GM19328 (cell line): ENCODE measurements around the gene FAM83F.
A peak's percentile ranks its signal among the peaks of the same experiment; 100 is the strongest.
"Not testable (repeated sequence)": the region's sequence is repeated elsewhere in the genome, so short reads cannot be mapped to it uniquely, and the experiment has no call there.

Experiments
- ATAC-seq: cut with Tn5 transposase; IDR thresholded peaks from one replicate; pipeline ENCODE4 v1.9.1; 2021; ENCODE audit warnings: mild to moderate bottlenecking, moderate library complexity; ENCODE audit not compliant: unreplicated experiment

FAM83F gene

DNA sequence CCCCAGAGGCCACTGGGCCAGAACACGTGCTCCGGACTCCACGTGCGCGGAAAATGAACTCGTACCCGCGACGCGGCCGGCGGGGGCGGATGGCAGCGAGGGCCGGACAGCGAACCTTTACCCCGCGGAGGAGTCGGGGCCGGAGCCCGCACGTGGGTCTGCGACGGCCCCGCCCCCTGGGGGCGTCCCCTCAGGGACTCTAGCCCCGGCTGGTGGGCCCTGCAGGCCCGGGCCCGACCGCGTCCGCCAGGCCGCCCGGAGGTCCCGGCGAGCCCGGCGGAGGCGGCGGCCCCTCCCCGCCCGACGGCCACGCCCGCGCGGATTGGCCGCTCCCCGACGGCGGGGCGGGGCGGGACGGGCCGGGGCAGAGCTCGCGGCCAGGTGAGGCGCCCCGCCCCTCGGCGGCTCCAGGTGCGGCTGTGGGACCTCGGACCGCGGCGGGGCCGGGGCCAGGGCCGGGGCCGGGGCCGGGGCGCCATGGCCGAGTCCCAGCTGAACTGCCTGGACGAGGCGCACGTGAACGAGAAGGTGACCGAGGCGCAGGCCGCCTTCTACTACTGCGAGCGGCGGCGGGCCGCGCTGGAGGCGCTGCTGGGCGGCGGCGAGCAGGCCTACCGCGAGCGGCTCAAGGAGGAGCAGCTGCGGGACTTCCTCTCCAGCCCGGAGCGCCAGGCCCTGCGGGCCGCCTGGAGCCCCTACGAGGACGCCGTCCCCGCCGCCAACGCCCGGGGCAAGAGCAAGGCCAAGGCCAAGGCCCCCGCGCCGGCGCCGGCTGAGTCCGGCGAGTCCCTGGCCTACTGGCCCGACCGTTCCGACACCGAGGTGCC, at the start of gene FAM83F:
TSS of gene FAM83F (plus strand) at position 389 of the 827 bp plus-strand sequence. CDS start at position 478, 89 bp downstream.
- no peak for ATAC-seq

DNA sequence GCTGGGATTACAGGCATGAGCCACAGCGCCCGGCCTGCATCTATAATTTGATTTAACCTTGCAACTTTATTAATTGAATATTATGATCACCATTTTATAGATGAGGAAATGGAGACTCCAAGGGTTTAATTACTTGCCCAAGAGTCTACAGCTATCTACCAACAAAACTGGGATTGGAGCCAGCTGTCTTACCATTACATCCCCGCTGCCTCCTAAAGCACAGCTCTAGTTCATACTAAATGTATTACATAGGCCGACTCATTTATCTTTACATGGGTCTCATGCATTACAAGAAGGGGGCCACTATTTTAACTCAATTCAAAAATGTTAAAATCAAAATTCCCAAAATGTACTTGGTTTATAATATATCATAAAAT, 48.6 kb upstream of the FAM83F start:
- ATAC-seq, result no peak

DNA sequence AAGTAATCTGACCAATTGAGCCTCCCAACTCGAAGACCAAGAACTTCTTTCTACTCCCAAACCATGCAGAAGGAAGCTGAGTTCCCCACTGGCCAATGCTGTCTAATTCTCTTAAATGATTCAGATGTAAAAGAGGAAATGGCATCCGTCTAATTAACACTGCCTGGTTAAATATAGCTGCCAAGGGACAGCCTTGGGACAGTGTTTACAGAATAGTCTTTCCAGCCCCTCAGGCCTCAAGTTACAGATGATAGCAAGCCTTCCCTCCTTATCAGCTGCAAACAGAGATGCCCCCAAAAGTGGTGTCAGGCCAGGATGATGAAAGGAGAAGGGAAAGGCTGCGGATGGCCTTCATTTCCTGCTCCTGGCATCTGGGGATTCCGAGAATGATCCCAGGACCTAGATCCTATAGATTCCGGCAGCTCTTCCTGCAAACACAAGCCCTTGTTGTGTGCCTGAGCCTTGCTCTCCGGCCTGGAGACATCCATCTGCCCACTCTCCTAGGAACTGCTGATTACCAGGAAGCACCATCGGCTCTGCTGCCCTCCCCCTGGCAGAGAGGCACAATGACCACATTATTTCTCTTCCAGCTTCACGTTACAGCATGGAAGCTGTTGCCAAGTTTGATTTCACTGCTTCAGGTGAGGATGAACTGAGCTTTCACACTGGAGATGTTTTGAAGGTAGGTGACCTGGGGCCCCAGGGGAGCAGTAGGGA, 48.1 kb upstream of the FAM83F start:
- ATAC-seq, result no peak

DNA sequence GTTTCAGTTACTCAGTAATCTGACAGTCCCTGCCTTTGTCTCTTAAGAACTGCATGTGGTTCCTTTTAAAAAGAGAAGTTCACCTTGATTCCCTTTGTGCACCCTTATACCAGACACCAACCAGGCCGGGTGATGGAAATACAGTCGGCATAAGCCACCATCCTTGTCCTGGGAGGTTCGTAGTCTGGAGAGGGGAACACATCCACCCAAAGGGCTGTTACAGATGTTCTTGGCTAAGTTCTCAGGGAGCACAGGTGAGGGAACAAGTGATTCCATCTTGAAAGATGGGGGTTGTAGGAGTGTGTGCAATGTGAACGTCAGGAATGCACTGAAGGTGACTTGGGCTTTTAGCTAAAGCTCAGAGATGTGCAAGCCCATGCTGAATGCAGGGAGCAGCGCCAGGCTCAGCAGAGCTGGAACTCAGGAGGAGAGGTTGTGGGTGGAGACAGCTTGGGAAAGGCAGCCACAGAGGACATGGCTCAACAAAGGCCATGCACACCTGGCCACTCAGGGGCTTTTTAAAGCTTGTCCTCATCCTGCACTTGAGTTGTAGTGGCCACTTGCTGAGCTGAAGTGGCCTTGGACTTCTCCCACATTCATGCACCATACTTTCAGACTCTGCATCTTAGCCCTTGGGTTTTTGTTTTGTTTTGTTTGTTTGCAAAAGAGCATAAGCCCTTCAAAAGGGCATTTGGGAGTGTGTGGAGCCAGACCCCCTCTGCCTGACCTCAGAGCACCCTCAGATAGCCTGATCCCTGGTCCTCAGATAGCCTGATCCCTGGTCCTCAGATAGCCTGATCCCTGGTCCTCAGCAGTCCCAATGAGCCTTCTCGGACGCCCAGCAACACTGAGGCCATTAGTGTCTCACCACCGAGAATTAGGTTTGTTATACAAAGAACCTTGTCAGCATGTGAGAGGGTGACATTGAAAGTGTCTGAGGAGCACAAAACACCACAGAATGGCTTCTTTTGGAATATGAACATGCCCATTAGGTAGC, 47.2 kb upstream of the FAM83F start:
- ATAC-seq, result no peak

DNA sequence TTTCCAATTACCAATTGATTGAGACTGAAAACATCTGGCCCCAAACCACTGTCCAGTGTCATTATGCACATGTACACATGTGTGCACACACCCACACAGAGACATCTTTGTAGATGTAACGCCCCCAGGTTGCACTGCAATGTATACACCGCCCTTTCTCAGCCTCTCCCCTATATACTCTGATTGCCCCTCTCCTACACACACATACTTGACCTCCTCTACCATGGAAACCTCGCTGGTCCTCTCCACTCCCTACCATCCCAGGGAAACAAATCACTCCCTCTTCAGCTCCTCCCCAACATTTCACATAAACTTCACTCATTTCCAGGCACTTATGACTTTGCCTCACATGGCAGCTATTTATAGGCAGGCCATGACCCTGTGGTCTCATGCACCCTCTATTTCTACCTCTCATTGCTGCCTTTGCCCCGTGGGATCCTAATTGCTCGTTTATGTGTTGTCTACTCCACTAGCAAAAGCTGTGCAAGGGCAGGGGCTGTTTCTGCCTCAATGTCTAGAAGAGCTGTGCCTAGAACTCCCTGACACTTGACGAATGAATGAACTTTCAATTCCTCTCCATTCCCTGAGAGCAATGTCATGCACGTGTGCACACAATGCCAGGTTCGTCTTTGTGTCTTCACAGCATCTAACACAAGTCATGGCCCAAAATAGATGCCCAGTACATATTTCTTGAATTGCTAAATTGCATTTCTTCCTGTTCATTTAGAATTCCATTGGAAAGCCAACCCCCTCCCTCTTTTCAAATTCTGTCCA, 44.6 kb upstream of the FAM83F start:
- ATAC-seq, result no peak

DNA sequence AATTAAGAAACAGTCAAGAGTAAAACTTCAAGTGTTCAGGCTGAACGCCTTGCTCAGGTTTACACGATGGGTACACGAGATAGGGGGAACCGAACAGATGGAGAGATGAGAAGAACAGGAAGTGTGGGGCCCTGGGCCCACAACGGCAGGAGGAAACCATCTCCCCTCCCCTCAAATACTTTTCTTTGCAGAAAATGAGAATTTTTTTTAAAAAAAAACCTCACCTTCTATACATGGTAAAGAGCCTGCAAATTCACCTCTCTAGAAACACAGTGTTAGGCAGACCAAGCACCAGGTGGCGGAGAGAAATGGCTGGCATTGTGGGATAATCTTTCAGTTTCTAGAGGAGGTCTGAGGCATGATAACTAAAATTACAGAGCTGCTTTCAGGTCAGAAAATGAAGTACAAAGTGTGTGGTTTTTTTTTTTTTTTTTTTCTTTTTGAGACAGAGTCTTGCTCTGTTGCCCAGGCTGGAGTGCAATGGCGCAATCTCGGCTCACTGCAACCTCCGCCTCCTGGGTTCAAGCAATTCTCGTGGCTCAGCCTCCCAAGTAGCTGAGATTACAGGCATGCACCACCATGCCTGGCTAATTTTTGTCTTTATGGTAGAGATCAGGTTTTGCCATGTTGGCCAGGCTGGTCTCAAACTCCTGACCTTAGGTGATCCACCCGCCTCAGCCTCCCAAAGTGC, 43.0 kb upstream of the FAM83F start:
- not testable (repeated sequence) for ATAC-seq

DNA sequence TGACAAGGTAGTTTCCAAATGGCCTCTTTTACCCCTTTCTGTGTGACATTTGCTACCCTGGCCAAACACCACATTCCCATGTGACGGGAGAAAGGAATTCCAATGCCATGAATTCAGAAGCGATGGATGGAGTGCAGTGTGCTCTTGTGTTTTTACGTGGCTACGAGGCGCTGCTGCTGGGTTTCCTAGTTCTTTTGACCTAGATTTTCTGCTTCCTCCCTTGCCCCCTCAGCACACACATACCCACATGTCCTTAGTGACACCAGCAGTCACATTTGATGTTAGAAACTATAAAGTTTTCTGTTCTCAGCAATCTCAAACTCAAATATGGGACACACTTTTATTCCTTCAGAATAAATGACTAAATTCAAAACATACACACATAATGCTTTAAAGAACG, 42.4 kb upstream of the FAM83F start:
- ATAC-seq, result no peak

DNA sequence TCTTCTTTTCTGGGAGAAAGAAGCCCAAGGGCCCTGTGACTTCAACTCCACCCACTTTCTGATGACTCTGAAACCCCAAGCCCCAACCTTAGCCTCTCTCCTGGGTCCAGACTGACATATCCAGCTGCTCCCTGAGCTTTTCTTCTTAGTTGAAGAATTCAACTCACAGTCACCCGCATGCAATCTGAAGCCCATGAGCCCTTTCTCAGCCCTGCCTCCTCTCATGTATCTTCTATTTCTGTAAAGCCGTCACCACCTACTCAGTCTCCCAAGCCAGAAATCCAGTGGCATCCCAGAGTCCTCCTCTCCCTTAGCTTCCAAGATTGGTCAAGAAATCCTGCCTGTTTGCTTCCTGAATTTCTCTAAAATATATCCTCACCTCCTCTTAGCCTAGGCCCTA, 41.7 kb upstream of the FAM83F start:
- no peak for ATAC-seq

DNA sequence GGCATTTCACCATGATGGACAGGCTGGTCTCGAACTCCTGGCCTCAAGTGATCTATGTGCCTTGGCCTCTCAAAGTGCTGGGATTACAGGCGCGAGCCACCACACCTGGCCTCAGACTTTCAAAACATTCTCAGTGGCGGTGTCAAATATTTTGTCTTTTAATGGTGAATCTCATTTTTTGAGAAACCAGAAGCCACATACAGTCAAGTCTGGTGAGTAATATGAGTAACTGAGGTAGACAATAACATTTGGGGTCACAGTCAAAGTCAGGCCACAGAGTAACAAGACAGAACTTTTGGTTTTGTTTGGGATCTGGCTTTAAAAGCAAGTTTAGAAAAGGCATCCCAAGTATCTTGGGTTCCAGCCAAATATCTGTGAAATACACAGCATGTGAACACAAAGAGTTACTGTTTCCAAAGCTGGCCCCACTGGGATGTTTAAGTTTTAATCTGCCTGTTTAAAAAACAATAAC, 40.1 kb upstream of the FAM83F start:
- ATAC-seq, result no peak

DNA sequence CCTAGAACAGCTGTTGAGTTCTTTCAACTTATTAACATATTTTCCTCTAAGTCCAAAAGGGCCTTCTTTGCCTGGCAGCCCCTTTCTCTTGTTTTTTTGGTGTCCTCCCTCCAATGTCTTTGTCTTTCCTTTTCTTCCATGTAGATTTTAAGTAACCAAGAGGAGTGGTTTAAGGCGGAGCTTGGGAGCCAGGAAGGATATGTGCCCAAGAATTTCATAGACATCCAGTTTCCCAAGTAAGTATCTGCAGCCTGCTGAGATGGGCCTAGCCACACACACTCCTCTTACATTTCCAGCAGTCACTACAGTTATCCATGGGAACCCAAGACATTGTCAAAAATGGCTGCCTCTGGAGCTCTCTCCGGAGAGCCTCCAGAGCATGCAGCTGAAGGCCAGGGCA, 39.1 kb upstream of the FAM83F start:
- ATAC-seq, result no peak

DNA sequence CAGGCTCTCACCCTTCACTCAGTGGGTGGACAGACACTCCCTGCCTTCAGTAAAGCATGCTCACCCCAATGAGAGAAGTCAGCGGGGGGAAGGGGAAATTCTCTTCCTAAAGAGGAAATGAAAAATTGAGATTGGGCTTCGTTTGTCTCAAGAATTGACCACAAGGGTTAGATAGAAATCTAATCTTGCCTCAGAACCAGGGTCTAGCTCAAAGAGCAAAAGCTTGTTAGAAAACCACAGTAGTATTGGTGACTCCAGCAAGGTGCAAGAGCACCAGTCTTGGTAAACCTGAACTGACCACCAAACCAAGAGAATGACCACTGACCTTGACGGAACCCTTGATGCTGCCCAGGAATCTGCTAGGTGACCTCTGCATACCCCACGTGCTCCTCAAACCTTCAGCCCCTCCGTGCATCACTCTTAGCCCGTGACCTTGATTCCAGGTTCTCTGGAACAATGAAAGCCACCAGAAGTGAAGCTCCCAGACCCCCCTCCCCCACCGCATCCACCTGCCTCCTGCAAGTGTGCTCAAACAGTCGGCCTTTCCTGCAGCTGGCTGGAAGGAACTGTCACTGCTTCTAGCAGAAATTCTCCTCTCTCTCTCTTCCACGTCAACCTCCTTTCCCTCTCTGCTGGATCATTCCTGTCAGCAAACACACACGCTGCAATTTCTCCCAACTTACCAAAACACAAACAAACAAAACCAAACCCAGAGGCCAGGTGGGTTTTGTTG, 37.7 kb upstream of the FAM83F start:
- ATAC-seq, result no peak

DNA sequence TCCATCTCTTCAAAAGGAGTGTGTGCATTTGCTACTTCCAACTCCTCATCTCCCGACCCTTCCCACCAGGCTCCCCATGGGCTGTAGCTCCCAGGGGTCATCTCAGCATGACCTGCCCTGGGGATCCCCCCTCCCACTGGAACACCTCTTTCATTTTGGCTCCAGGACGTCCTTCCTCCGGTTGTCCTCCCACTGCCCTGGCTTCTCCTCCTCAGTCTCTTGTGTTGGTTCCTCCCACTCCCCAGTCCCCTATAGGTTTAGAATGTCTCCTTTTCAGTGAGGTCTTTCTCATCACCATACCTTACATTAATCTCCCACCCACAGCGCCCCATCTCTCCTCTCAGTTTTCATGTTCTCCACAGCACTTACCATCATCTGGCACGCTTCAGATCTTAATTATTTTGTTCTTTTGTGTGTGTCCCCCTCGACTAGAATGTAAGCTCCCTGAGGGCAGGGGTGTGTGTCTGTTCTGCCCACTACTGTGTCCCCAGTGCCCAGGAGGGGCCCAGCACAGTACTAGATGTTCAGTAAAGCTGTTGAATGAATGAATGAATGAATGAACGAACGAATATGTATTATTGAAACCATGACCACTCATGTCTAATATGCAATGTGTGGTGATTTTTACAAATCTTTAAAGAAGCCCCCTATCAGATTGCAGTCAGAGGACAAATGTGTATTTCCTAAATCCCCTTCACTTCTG, 36.6 kb upstream of the FAM83F start:
- no peak for ATAC-seq

DNA sequence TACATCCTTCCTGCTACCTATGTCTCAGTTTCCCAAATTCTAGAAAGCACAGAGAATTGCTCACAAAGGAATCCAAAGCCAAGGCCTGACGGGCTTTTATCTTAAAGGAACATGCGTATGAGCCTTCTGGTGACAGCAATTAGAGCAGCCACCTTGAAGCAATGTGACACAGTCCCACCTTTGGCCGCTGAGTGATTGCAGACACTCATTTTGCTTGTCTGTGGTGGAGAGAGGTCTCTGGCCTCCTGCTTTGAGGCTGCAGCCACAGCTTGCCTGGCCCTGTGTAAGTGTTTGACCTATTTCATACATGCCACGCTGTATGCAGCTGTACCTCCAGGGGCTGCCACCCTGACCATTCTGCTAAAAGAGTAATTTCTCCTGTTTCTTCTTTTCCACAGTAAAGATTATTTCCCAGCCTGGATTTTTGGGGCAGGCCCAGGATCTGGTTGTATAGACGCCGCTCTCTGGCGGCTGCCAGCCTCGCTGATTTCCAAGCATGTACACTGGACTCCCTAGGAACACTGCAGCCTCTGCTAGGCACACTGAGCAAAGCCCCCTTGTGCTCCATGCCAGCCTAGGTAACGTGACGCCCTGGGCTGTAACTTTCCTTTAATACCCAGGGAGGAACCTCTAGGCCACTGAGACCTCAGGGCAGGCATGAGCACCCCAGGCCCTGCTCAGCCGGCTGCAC, 35.7 kb upstream of the FAM83F start:
- no peak for ATAC-seq

DNA sequence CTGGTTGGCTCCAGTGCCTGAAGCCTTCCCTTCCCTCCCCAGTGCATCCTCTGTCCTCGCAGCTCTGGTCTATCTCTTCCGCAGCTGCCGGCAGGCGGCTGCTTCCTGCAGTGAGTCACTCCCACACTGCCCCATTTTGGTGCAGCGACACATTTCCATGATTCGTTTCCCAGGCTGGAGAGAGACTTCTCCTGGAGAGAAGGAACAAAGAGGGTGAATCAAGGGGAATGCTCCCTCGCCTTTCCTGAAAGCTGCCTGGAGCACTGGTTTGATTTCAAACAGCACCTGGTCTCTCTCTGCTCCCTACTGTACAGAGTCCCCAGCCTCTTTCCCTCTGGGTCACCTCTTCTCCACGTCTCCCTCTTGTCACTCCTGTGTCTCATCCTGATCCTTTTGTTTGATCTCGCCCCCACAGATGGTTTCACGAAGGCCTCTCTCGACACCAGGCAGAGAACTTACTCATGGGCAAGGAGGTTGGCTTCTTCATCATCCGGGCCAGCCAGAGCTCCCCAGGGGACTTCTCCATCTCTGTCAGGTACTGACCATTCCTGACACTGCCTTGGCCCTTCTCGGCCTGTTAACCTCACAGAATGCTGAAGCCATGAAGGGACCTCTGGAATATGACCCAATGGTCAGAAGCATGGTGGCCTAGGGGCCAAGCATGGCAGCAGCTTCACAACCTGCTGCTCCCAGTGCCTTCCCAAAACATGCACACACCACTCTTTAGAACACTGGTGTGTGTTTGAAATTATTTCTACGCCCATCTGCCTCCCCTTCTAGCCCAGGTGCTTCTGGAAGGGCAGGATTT, 34.9 kb upstream of the FAM83F start, which contains the start of gene TMA7B:
TSS of gene TMA7B (plus strand) at position 758 of the 808 bp plus-strand sequence. CDS start 3,978 bp downstream, outside the sequence.
- ATAC-seq, result no peak

DNA sequence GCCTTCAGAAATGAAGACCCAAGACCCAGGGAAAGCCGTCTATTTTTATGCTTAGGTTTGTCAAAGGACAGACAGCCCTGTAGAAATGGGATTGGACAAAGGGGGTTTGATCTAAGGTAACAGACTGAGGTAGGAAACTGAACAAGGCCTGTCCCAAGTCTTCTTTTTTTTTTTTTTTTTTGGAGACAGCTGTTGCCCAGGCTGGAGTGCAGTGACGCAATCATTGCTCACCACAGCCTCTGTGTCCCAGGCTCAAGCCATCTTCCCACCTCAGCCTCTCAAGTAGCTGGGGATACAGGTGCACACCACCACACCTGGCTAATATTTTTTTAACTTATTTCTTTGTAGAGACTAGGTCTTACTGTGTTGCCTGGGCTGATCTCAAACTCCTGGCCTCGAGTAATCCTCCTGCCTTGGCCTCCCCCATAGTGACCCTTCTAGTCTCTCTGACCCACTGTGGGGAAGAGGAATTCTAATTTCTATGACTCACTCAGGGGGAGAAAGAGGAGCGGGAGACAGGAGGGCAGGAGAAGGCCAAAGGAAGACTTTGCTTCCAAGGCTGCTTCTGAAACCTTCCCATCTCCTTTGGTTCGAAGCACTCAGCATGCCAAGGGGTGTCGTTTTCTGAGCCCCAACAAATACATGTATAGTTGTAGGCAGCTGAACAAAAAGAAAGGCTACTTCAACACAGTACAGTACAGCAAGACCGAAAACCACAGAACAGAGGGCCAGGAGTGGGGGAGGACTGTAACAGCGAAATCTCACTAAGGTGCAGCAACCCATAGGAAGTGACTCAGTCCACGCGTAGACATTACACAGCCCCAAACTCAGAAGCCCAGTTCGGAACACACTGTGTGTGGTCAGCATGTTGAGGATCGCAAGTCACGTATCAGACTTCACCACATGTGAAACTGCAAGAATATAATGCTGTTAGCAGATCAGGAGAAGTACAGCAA, 33.7 kb upstream of the FAM83F start:
- peak; percentile 63 for ATAC-seq

DNA sequence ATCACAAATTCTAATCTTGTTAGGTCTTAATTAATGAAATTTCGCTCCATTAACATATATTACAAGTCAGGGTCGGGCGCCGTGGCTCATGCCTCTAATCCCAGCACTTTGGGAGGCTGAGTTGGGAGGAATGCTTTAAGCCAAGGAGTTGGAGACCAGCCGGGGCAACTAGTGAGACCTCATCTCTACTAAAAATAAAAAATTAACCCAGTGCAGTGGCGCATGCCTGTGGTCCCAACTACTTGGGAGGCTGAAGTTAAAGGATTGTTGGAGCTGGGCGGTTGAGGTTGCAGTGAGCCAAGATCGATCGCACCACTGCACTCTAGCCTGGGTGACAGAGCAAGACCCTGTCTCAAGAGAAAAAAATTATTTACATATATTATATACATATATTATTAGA, 32.7 kb upstream of the FAM83F start:
- ATAC-seq, result no peak
